ENCODE measurements around the gene FBXW11. TPM values are rescaled to one million over a fixed set of nuclear protein-coding genes. Genes with fewer than 3 reads are reported as not detected.

The FBXW11 gene
- total RNA-seq, 1 donor from 2014 or later: 64.7 TPM

- Histone ChIP-seq H3K9me3 (ENCODE audit: insufficient read depth, low read depth, low read length) (no peaks in the 10 kb centered on the region), H4K20me1 (ENCODE audit: insufficient read depth, low read length) (no peaks in the 10 kb centered on the region), H3K4me3 (ENCODE audit: insufficient read depth, low read depth, low read length) (no peak overlapping the region), H3K27ac (ENCODE audit: low read depth, low read length) (no peak overlapping the region), H2AFZ (ENCODE audit: low read depth, low read length) (no peak overlapping the region), H3K36me3 (ENCODE audit: insufficient read depth, low read length) (peaks cover 1% of the 10 kb centered on the region), H3K79me2 (ENCODE audit: insufficient read depth, low read length) (no peaks in the 10 kb centered on the region), H3K27me3 (ENCODE audit: insufficient read depth, low read length) (no peaks in the 10 kb centered on the region), H3K9ac (ENCODE audit: low read length) (no peak overlapping the region), H3K4me2 (ENCODE audit: low read length) (no peak overlapping the region), H3K4me1 (ENCODE audit: insufficient read depth, low read length) (peaks cover 17% of the 10 kb centered on the region)
- peaks cover 12% of the 10 kb centered on the region for H3K36me3 Mint-ChIP-seq (ENCODE audit: low read depth, unreplicated experiment)
- peaks cover 26% of the 10 kb centered on the region for H3K4me1 Mint-ChIP-seq (ENCODE audit: low read depth, unreplicated experiment)
- FAIRE-seq (no peak), DNase-seq (ENCODE audit: low read depth) (no peak)
- TF ChIP-seq EZH2 (IDR thresholded peaks at IDR 0.05; ENCODE audit: insufficient read depth, low read length) (no peak), CTCF (IDR thresholded peaks at IDR 0.05; ENCODE audit: insufficient read depth, low read depth, low read length) (no peak)
- H3K4me3 Mint-ChIP-seq (ENCODE audit: unreplicated experiment): no peak overlapping the region
- H3K27ac Mint-ChIP-seq (ENCODE audit: unreplicated experiment): no peak overlapping the region
- no peaks in the 10 kb centered on the region for H3K9me3 Mint-ChIP-seq (ENCODE audit: unreplicated experiment)
- H3K27me3 Mint-ChIP-seq (ENCODE audit: low read depth, unreplicated experiment): no peaks in the 10 kb centered on the region
Observed at GRCh38 chr5:171861381-171861780, 145.1 kb downstream of the FBXW11 start.

GRCh38 chr5:171858303-171858702, 148.1 kb downstream of the FBXW11 start:
- no peak overlapping the region for H3K27ac ChIP-seq (ENCODE audit: low read depth, low read length)
- DNase-seq (ENCODE audit: low read depth): no peak
- no peaks in the 10 kb centered on the region for H3K36me3 ChIP-seq (ENCODE audit: insufficient read depth, low read length)
- no peaks in the 10 kb centered on the region for H4K20me1 ChIP-seq (ENCODE audit: insufficient read depth, low read length)
- no peaks in the 10 kb centered on the region for H3K27me3 ChIP-seq (ENCODE audit: insufficient read depth, low read length)
- H3K4me1 Mint-ChIP-seq (ENCODE audit: low read depth, unreplicated experiment): peaks cover 9% of the 10 kb centered on the region
- H3K36me3 Mint-ChIP-seq (ENCODE audit: low read depth, unreplicated experiment): peaks cover 12% of the 10 kb centered on the region
- no peaks in the 10 kb centered on the region for H3K9me3 ChIP-seq (ENCODE audit: insufficient read depth, low read depth, low read length)
- peak overlapping the region; percentile 5 for H3K27ac Mint-ChIP-seq (ENCODE audit: unreplicated experiment)
- TF ChIP-seq CTCF (IDR thresholded peaks at IDR 0.05; ENCODE audit: insufficient read depth, low read depth, low read length): peak; percentile 29
- TF ChIP-seq EZH2 (IDR thresholded peaks at IDR 0.05; ENCODE audit: insufficient read depth, low read length): no peak
- no peak overlapping the region for H2AFZ ChIP-seq (ENCODE audit: low read depth, low read length)
- no peaks in the 10 kb centered on the region for H3K79me2 ChIP-seq (ENCODE audit: insufficient read depth, low read length)
- H3K4me2 ChIP-seq (ENCODE audit: low read length): no peak overlapping the region
- H3K4me3 ChIP-seq (ENCODE audit: insufficient read depth, low read depth, low read length): no peak overlapping the region
- no peaks in the 10 kb centered on the region for H3K9me3 Mint-ChIP-seq (ENCODE audit: unreplicated experiment)
- no peak for FAIRE-seq
- no peaks in the 10 kb centered on the region for H3K27me3 Mint-ChIP-seq (ENCODE audit: low read depth, unreplicated experiment)
- H3K4me1 ChIP-seq (ENCODE audit: insufficient read depth, low read length): peaks cover 6% of the 10 kb centered on the region
- no peak overlapping the region for H3K9ac ChIP-seq (ENCODE audit: low read length)
- H3K4me3 Mint-ChIP-seq (ENCODE audit: unreplicated experiment): no peak overlapping the region

GRCh38 chr5:171857489-171857876, 149.0 kb downstream of the FBXW11 start:
- FAIRE-seq (no peak), DNase-seq (ENCODE audit: low read depth) (no peak)
- Histone ChIP-seq H3K27ac (ENCODE audit: low read depth, low read length) (no peak overlapping the region), H3K36me3 (ENCODE audit: insufficient read depth, low read length) (no peaks in the 10 kb centered on the region), H3K27me3 (ENCODE audit: insufficient read depth, low read length) (no peaks in the 10 kb centered on the region), H2AFZ (ENCODE audit: low read depth, low read length) (no peak overlapping the region), H3K79me2 (ENCODE audit: insufficient read depth, low read length) (no peaks in the 10 kb centered on the region), H3K9ac (ENCODE audit: low read length) (no peak overlapping the region), H3K4me3 (ENCODE audit: insufficient read depth, low read depth, low read length) (no peak overlapping the region), H3K9me3 (ENCODE audit: insufficient read depth, low read depth, low read length) (no peaks in the 10 kb centered on the region), H3K4me1 (ENCODE audit: insufficient read depth, low read length) (peaks cover 2% of the 10 kb centered on the region), H3K4me2 (ENCODE audit: low read length) (no peak overlapping the region), H4K20me1 (ENCODE audit: insufficient read depth, low read length) (no peaks in the 10 kb centered on the region)
- Mint-ChIP-seq H3K36me3 (ENCODE audit: low read depth, unreplicated experiment) (peaks cover 17% of the 10 kb centered on the region), H3K27me3 (ENCODE audit: low read depth, unreplicated experiment) (no peaks in the 10 kb centered on the region), H3K27ac (ENCODE audit: unreplicated experiment) (no peak overlapping the region), H3K4me3 (ENCODE audit: unreplicated experiment) (no peak overlapping the region), H3K9me3 (ENCODE audit: unreplicated experiment) (peaks cover 2% of the 10 kb centered on the region), H3K4me1 (ENCODE audit: low read depth, unreplicated experiment) (peaks cover 5% of the 10 kb centered on the region)
- no peak for TF ChIP-seq CTCF (IDR thresholded peaks at IDR 0.05; ENCODE audit: insufficient read depth, low read depth, low read length)

Measured in astrocyte (in vitro differentiated cells and primary cell).